ENCODE results near the gene SERPINA7. TPM values are rescaled to one million over a fixed set of nuclear protein-coding genes. Genes with fewer than 3 reads are reported as not detected.

SERPINA7 gene
- total RNA-seq, 1 experiment from 2014 or later = not detected

DNA sequence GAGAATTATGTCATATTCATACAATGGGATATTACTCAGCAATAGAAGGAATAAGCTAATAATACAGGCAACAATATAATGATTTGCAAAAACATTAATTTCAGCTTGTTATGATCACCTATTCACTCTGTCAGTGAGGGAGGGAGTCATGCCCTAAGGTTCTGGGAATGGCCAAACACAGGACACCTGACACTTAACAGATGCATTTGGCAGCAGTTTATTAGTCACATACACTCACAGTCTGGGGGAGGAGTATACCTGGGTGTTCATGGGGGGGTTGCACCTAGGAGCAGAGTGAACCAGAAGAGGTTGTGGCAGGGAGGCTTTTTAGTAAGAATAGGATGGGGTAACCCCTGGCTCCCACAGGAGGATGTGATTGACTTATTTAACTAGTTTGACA is 38.3 kb downstream of the SERPINA7 start:
- H4K8ac ChIP-seq (replicated peaks; ENCODE audit: insufficient read length, low read depth, low read length) = no peak overlapping the region
- H2BK15ac ChIP-seq (ENCODE audit: low read depth, low read length) = no peak overlapping the region
- Mint-ChIP-seq H3K4me1 (no peaks in the 10 kb centered on the region), H3K4me3 (no peak overlapping the region), H3K36me3 (ENCODE audit: insufficient read depth in 1 of 3, low read depth in 3 of 3) (peaks cover 0 to 4% (median 0%) of the 10 kb centered on the region in 3 experiments; a peak in 3 of 7 replicates), H3K27me3 (ENCODE audit: low read depth) (no peaks in the 10 kb centered on the region; the same call in 1 of the 2 replicates), H3K9me3 (peaks cover 44 to 79% of the 10 kb centered on the region in 2 experiments), H3K27ac (peak overlapping the region in 1 of 3 experiments; percentile 50; a peak in 1 of 7 replicates)
- no peak overlapping the region for H3K23ac ChIP-seq (ENCODE audit: insufficient read length, low read depth, low read length)
- H3K4me2 ChIP-seq (ENCODE audit: insufficient read depth, insufficient read length, low read length) = no peak overlapping the region
- no peak overlapping the region for H3K14ac ChIP-seq (ENCODE audit: insufficient read depth, low read length)
- no peaks in the 10 kb centered on the region for H3K4me1 ChIP-seq (ENCODE audit: insufficient read depth, low read length)
- H3K27me3 ChIP-seq (ENCODE audit: insufficient read depth, low read length) = no peaks in the 10 kb centered on the region
- TF ChIP-seq, protein P1, sequence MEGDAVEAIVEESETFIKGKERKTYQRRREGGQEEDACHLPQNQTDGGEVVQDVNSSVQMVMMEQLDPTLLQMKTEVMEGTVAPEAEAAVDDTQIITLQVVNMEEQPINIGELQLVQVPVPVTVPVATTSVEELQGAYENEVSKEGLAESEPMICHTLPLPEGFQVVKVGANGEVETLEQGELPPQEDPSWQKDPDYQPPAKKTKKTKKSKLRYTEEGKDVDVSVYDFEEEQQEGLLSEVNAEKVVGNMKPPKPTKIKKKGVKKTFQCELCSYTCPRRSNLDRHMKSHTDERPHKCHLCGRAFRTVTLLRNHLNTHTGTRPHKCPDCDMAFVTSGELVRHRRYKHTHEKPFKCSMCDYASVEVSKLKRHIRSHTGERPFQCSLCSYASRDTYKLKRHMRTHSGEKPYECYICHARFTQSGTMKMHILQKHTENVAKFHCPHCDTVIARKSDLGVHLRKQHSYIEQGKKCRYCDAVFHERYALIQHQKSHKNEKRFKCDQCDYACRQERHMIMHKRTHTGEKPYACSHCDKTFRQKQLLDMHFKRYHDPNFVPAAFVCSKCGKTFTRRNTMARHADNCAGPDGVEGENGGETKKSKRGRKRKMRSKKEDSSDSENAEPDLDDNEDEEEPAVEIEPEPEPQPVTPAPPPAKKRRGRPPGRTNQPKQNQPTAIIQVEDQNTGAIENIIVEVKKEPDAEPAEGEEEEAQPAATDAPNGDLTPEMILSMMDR (conservative IDR thresholded peaks at IDR 0.05) = no peak
- H2BK20ac ChIP-seq (ENCODE audit: low read depth, low read length, poor library complexity, severe bottlenecking) = no peak overlapping the region
- no peaks in the 10 kb centered on the region for H3K23me2 ChIP-seq (ENCODE audit: insufficient read length, low read depth, low read length, poor library complexity, severe bottlenecking)
- H2BK5ac ChIP-seq (ENCODE audit: insufficient read length, low read length) = no peak overlapping the region
- no peak overlapping the region for H3K4ac ChIP-seq (ENCODE audit: low read depth, low read length)
- H4K20me1 ChIP-seq (ENCODE audit: control insufficient read depth, insufficient read depth, insufficient read length) = no peaks in the 10 kb centered on the region
- no peak for DNase-seq
- H4K5ac ChIP-seq (ENCODE audit: insufficient read length, low read depth, low read length) = no peak overlapping the region
- no peak overlapping the region for H3K9ac ChIP-seq (ENCODE audit: extremely low read depth, insufficient read length, low read length)
- no peak overlapping the region for H3K56ac ChIP-seq (ENCODE audit: insufficient read length, low read depth, low read length)
- H2AFZ ChIP-seq (ENCODE audit: low read length) = no peak overlapping the region
- H3K9me3 ChIP-seq (ENCODE audit: control insufficient read depth, low read depth, low read length) = peaks cover 8% of the 10 kb centered on the region
- H2BK120ac ChIP-seq (ENCODE audit: low read depth, low read length, poor library complexity, severe bottlenecking) = no peak overlapping the region
- H3K79me2 ChIP-seq (ENCODE audit: insufficient read depth, low read length) = no peaks in the 10 kb centered on the region
- H3K18ac ChIP-seq (ENCODE audit: insufficient read length, low read depth, low read length) = no peak overlapping the region
- H2BK12ac ChIP-seq (ENCODE audit: insufficient read length, low read depth, low read length) = no peak overlapping the region
- no peak overlapping the region for H2AK5ac ChIP-seq (ENCODE audit: insufficient read length, low read length)
- no peak overlapping the region for H4K91ac ChIP-seq (ENCODE audit: insufficient read length, low read depth, low read length)
- H3K79me1 ChIP-seq (ENCODE audit: insufficient read depth, low read depth, low read length, poor library complexity, severe bottlenecking) = no peaks in the 10 kb centered on the region
- H3K27ac ChIP-seq (ENCODE audit: insufficient read length, low read depth, low read length) = no peak overlapping the region
- no peak overlapping the region for H3T11ph ChIP-seq (ENCODE audit: low read length)

Measured in H9 (cell line).